Hepatocyte (in vitro differentiated cells): ENCODE measurements around the gene SOX21.

Experiments used
- EZH2 ChIP-seq: fragments of 200-600 bp; sonication (generic); IDR thresholded peaks from 2 replicates; pipeline ENCODE4 v1.6.1; 2016; ENCODE audit warnings: antibody characterized with exemption, mild to moderate bottlenecking, borderline replicate concordance
- EZH2phosphoT487 ChIP-seq: fragments of 200-600 bp; sonication (generic); IDR thresholded peaks from one replicate; pipeline ENCODE4 v1.6.1; 2018; ENCODE audit warnings: antibody characterized with exemption, mild to moderate bottlenecking, low read depth, moderate library complexity; ENCODE audit not compliant: unreplicated experiment, severe bottlenecking
- TF ChIP-seq, protein P1 (sequence below): fragments of 200-600 bp; sonication (generic); IDR thresholded peaks from 2 replicates; pipeline ENCODE4 v1.5.1; 2016; ENCODE audit warnings: antibody characterized with exemption, mild to moderate bottlenecking; ENCODE audit not compliant: poor library complexity

DNA sequence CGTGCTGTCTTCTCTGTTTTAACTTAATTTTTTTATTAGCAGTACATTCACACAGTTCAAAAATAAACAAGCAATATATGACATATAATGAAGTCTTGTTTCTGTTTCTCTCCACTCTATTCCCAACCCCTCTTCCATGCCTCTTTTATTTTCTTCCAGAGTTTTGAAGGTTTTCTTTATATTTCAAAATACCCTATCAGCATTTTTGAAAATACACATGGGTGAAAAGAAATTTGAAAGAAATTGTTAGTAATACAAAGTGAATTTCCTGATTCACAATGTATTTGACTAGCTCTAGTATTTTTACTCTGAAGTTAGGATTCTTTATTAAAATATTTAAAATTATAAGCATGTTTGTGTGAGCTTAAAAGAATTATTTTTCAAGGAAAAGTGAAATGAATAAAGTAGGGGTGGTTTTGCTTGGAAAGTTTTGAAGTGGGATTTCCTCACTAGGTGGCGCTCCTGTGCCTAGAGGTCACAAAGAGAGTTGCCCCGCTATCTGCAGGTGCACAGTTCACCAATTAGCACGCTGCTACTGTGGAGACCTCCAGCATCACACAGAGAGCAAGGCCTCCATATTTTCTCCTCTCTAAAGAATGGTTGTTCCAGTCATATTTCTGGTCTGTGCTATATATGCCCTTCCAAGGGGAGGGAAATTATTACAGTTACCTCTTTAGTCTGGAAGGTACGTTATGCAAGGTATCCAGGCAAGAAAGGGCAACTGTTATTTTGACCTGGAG is 37.6 kb downstream of the SOX21 start:
- TF ChIP-seq EZH2phosphoT487 (no peak), EZH2 (no peak)
- TF ChIP-seq, protein P1, sequence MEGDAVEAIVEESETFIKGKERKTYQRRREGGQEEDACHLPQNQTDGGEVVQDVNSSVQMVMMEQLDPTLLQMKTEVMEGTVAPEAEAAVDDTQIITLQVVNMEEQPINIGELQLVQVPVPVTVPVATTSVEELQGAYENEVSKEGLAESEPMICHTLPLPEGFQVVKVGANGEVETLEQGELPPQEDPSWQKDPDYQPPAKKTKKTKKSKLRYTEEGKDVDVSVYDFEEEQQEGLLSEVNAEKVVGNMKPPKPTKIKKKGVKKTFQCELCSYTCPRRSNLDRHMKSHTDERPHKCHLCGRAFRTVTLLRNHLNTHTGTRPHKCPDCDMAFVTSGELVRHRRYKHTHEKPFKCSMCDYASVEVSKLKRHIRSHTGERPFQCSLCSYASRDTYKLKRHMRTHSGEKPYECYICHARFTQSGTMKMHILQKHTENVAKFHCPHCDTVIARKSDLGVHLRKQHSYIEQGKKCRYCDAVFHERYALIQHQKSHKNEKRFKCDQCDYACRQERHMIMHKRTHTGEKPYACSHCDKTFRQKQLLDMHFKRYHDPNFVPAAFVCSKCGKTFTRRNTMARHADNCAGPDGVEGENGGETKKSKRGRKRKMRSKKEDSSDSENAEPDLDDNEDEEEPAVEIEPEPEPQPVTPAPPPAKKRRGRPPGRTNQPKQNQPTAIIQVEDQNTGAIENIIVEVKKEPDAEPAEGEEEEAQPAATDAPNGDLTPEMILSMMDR: peak; percentile 70
